ENCODE measurements around the gene COL4A1.
"Not testable (repeated sequence)": the region's sequence is repeated elsewhere in the genome, so short reads cannot be mapped to it uniquely, and the experiment has no call there.

Gene COL4A1

GRCh38 chr13:110313733-110314132, 6.8 kb upstream of the COL4A1 start:
- not testable (repeated sequence) for H3K27me3 ChIP-seq (ENCODE audit: control insufficient read depth, insufficient read depth, low read length); H3K9ac ChIP-seq (ENCODE audit: low read depth, low read length); H3K4me1 ChIP-seq (ENCODE audit: control insufficient read depth, insufficient read depth, low read length); H3K9me3 ChIP-seq (ENCODE audit: control insufficient read depth, insufficient read depth, low read length); H3K36me3 ChIP-seq (ENCODE audit: control insufficient read depth, insufficient read depth, low read length); H3K4me3 ChIP-seq (ENCODE audit: low read depth, low read length); H3K27ac ChIP-seq (ENCODE audit: low read depth, low read length)

- H3K27me3 ChIP-seq (ENCODE audit: control insufficient read depth, insufficient read depth, low read length); H3K27ac ChIP-seq (ENCODE audit: low read depth, low read length); H3K9ac ChIP-seq (ENCODE audit: low read depth, low read length); H3K4me1 ChIP-seq (ENCODE audit: control insufficient read depth, insufficient read depth, low read length); H3K4me3 ChIP-seq (ENCODE audit: low read depth, low read length); H3K36me3 ChIP-seq (ENCODE audit: control insufficient read depth, insufficient read depth, low read length); H3K9me3 ChIP-seq (ENCODE audit: control insufficient read depth, insufficient read depth, low read length): not testable (repeated sequence)
Measured at GRCh38 chr13:110313261-110313660, 6.3 kb upstream of the COL4A1 start.

- H3K4me3 ChIP-seq (ENCODE audit: low read depth, low read length) = no peak overlapping the region
- H3K9me3 ChIP-seq (ENCODE audit: control insufficient read depth, insufficient read depth, low read length) = no peaks in the 10 kb centered on the region
- peaks cover 8% of the 10 kb centered on the region for H3K36me3 ChIP-seq (ENCODE audit: control insufficient read depth, insufficient read depth, low read length)
- no peak overlapping the region for H3K9ac ChIP-seq (ENCODE audit: low read depth, low read length)
- peaks cover 18% of the 10 kb centered on the region for H3K27me3 ChIP-seq (ENCODE audit: control insufficient read depth, insufficient read depth, low read length)
- H3K4me1 ChIP-seq (ENCODE audit: control insufficient read depth, insufficient read depth, low read length) = no peaks in the 10 kb centered on the region; the same call in 1 of the 2 replicates
- no peak overlapping the region for H3K27ac ChIP-seq (ENCODE audit: low read depth, low read length)
Measured at GRCh38 chr13:110312339-110313031, 5.5 kb upstream of the COL4A1 start.

- Histone ChIP-seq H3K36me3 (ENCODE audit: control insufficient read depth, insufficient read depth, low read length) (peaks cover 2% of the 10 kb centered on the region; the same call in 1 of the 2 replicates), H3K9ac (ENCODE audit: low read depth, low read length) (no peak overlapping the region), H3K4me3 (ENCODE audit: low read depth, low read length) (no peak overlapping the region), H3K27me3 (ENCODE audit: control insufficient read depth, insufficient read depth, low read length) (peaks cover 19% of the 10 kb centered on the region), H3K9me3 (ENCODE audit: control insufficient read depth, insufficient read depth, low read length) (no peaks in the 10 kb centered on the region), H3K27ac (ENCODE audit: low read depth, low read length) (peak overlapping the region; percentile 24), H3K4me1 (ENCODE audit: control insufficient read depth, insufficient read depth, low read length) (no peaks in the 10 kb centered on the region; the same call in 1 of the 2 replicates)
Measured at GRCh38 chr13:110311443-110312338, 4.7 kb upstream of the COL4A1 start.

GRCh38 chr13:110310541-110311442, 3.8 kb upstream of the COL4A1 start:
- peaks cover 23% of the 10 kb centered on the region for H3K27me3 ChIP-seq (ENCODE audit: control insufficient read depth, insufficient read depth, low read length)
- H3K4me1 ChIP-seq (ENCODE audit: control insufficient read depth, insufficient read depth, low read length) = peaks cover 2% of the 10 kb centered on the region
- no peaks in the 10 kb centered on the region for H3K9me3 ChIP-seq (ENCODE audit: control insufficient read depth, insufficient read depth, low read length)
- no peak overlapping the region for H3K4me3 ChIP-seq (ENCODE audit: low read depth, low read length)
- no peak overlapping the region for H3K9ac ChIP-seq (ENCODE audit: low read depth, low read length)
- H3K27ac ChIP-seq (ENCODE audit: low read depth, low read length) = no peak overlapping the region
- H3K36me3 ChIP-seq (ENCODE audit: control insufficient read depth, insufficient read depth, low read length) = no peaks in the 10 kb centered on the region; the same call in 1 of the 2 replicates

- H3K4me3 ChIP-seq (ENCODE audit: low read depth, low read length) = no peak overlapping the region
- no peaks in the 10 kb centered on the region; the same call in 1 of the 2 replicates for H3K36me3 ChIP-seq (ENCODE audit: control insufficient read depth, insufficient read depth, low read length)
- no peaks in the 10 kb centered on the region for H3K9me3 ChIP-seq (ENCODE audit: control insufficient read depth, insufficient read depth, low read length)
- H3K27me3 ChIP-seq (ENCODE audit: control insufficient read depth, insufficient read depth, low read length) = peaks cover 32% of the 10 kb centered on the region
- peaks cover 8% of the 10 kb centered on the region for H3K4me1 ChIP-seq (ENCODE audit: control insufficient read depth, insufficient read depth, low read length)
- H3K9ac ChIP-seq (ENCODE audit: low read depth, low read length) = no peak overlapping the region
- no peak overlapping the region for H3K27ac ChIP-seq (ENCODE audit: low read depth, low read length)
Measured at GRCh38 chr13:110309661-110310524, 2.9 kb upstream of the COL4A1 start.

GRCh38 chr13:110308656-110309359, 1.9 kb upstream of the COL4A1 start:
- peaks cover 39% of the 10 kb centered on the region for H3K27me3 ChIP-seq (ENCODE audit: control insufficient read depth, insufficient read depth, low read length)
- peak overlapping the region; percentile 77 for H3K9ac ChIP-seq (ENCODE audit: low read depth, low read length)
- no peaks in the 10 kb centered on the region; the same call in 1 of the 2 replicates for H3K36me3 ChIP-seq (ENCODE audit: control insufficient read depth, insufficient read depth, low read length)
- no peaks in the 10 kb centered on the region for H3K9me3 ChIP-seq (ENCODE audit: control insufficient read depth, insufficient read depth, low read length)
- peak overlapping the region; percentile 43 for H3K27ac ChIP-seq (ENCODE audit: low read depth, low read length)
- peaks cover 8% of the 10 kb centered on the region for H3K4me1 ChIP-seq (ENCODE audit: control insufficient read depth, insufficient read depth, low read length)
- H3K4me3 ChIP-seq (ENCODE audit: low read depth, low read length) = peak overlapping the region; percentile 82

- peak overlapping the region; percentile 82 for H3K4me3 ChIP-seq (ENCODE audit: low read depth, low read length)
- H3K27ac ChIP-seq (ENCODE audit: low read depth, low read length) = no peak overlapping the region
Measured at GRCh38 chr13:110307767-110308655, 1.1 kb upstream of the COL4A1 start.

GRCh38 chr13:110306340-110306959, 507 bp downstream of the COL4A1 start:
- Histone ChIP-seq H3K4me3 (ENCODE audit: low read depth, low read length) (peak overlapping the region; percentile 82), H3K4me1 (ENCODE audit: control insufficient read depth, insufficient read depth, low read length) (peaks cover 8% of the 10 kb centered on the region), H3K27me3 (ENCODE audit: control insufficient read depth, insufficient read depth, low read length) (peaks cover 39% of the 10 kb centered on the region), H3K27ac (ENCODE audit: low read depth, low read length) (peak overlapping the region; percentile 71), H3K9ac (ENCODE audit: low read depth, low read length) (peak overlapping the region; percentile 77), H3K36me3 (ENCODE audit: control insufficient read depth, insufficient read depth, low read length) (no peaks in the 10 kb centered on the region; the same call in 1 of the 2 replicates), H3K9me3 (ENCODE audit: control insufficient read depth, insufficient read depth, low read length) (no peaks in the 10 kb centered on the region)

More at GRCh38 chr13:110307767-110308655, 1.1 kb upstream of the COL4A1 start:
- Histone ChIP-seq H3K9me3 (ENCODE audit: control insufficient read depth, insufficient read depth, low read length) (no peaks in the 10 kb centered on the region), H3K9ac (ENCODE audit: low read depth, low read length) (peak overlapping the region; percentile 77), H3K27me3 (ENCODE audit: control insufficient read depth, insufficient read depth, low read length) (peaks cover 39% of the 10 kb centered on the region), H3K36me3 (ENCODE audit: control insufficient read depth, insufficient read depth, low read length) (no peaks in the 10 kb centered on the region; the same call in 1 of the 2 replicates), H3K4me1 (ENCODE audit: control insufficient read depth, insufficient read depth, low read length) (peaks cover 8% of the 10 kb centered on the region)
